Liver (tissue), 9 donors: ENCODE measurements around the gene ECEL1. TPM values are rescaled to one million over a fixed set of nuclear protein-coding genes. Genes with fewer than 3 reads are reported as not detected.
A peak's percentile ranks its signal among the peaks of the same experiment; 100 is the strongest.

Experiments used
- DNase-seq: peaks from one replicate; pipeline ENCODE4 v3.0.0-alpha.2; 2017; ENCODE audit warnings: low spot score
- H3K27ac ChIP-seq, 2 donors: one replicate each; pipeline ENCODE4 v1.7.0; 2013; ENCODE audit warnings: inconsistent platforms in 2 of 2, low read length in 2 of 2, control low read depth in 1 of 2, low read depth in 1 of 2, mild to moderate bottlenecking in 1 of 2
- H3K27me3 ChIP-seq, 4 donors: one replicate each; pipeline versions ENCODE4 v1.6.1 to v1.7.0; 2013; ENCODE audit warnings: low read length in 3 of 4, inconsistent platforms in 1 of 4, mild to moderate bottlenecking in 1 of 4, moderate library complexity in 1 of 4; ENCODE audit not compliant: control insufficient read depth in 4 of 4, insufficient read depth in 4 of 4
- H3K36me3 ChIP-seq, 4 donors: one replicate each; pipeline versions ENCODE4 v1.6.1 to v1.7.0; 2013; ENCODE audit warnings: low read length in 3 of 4, mild to moderate bottlenecking in 3 of 4, low read depth in 1 of 4, moderate library complexity in 1 of 4; ENCODE audit not compliant: control insufficient read depth in 4 of 4, insufficient read depth in 3 of 4
- H3K4me1 ChIP-seq, 4 donors: one replicate each; pipeline versions ENCODE4 v1.6.1 to v1.7.0; 2013; ENCODE audit warnings: low read length in 3 of 4, mild to moderate bottlenecking in 3 of 4, moderate library complexity in 1 of 4; ENCODE audit not compliant: control insufficient read depth in 4 of 4, insufficient read depth in 4 of 4
- H3K4me3 ChIP-seq, 3 donors: one replicate each; pipeline versions ENCODE4 v1.6.1 to v1.7.0; 2013; ENCODE audit warnings: low read length in 3 of 3, control low read depth in 1 of 3, low read depth in 1 of 3, mild to moderate bottlenecking in 1 of 3
- H3K9ac ChIP-seq, 2 donors: one replicate each; pipeline ENCODE4 v1.7.0; 2013; ENCODE audit warnings: low read length in 2 of 2, mild to moderate bottlenecking in 2 of 2, moderate library complexity in 2 of 2, control low read depth in 1 of 2, low read depth in 1 of 2
- H3K9me3 ChIP-seq, 4 donors: one replicate each; pipeline versions ENCODE4 v1.6.1 to v1.7.0; 2013; ENCODE audit warnings: low read length in 3 of 4; ENCODE audit not compliant: control insufficient read depth in 4 of 4
- EGR1 ChIP-seq, 2 donors: IDR thresholded peaks; 2 replicates each; pipeline ENCODE4 v1.6.1; 2016 to 2018; ENCODE audit warnings: antibody characterized with exemption in 2 of 2, low read depth in 2 of 2
- FOXA1 ChIP-seq: IDR thresholded peaks from 2 replicates; pipeline ENCODE4 v1.6.1; 2016; ENCODE audit warnings: antibody characterized with exemption
- FOXA2 ChIP-seq: IDR thresholded peaks from 2 replicates; pipeline ENCODE4 v1.6.1; 2016; ENCODE audit warnings: antibody characterized with exemption
- GABPA ChIP-seq, 2 donors: IDR thresholded peaks in 1 of 2; conservative IDR thresholded peaks in 1 of 2; 2 replicates each; pipeline ENCODE4 v1.6.1; 2016; ENCODE audit warnings: antibody characterized with exemption in 2 of 2, mild to moderate bottlenecking in 1 of 2, moderate library complexity in 1 of 2
- HNF4A ChIP-seq, 2 donors: conservative IDR thresholded peaks; 2 replicates each; pipeline ENCODE4 v1.6.1; 2016; ENCODE audit warnings: antibody characterized with exemption in 2 of 2, mild to moderate bottlenecking in 2 of 2
- HNF4G ChIP-seq: IDR thresholded peaks from 2 replicates; pipeline ENCODE4 v1.6.1; 2016; ENCODE audit warnings: antibody characterized with exemption
- JUND ChIP-seq, 2 donors: IDR thresholded peaks; 2 replicates each; pipeline ENCODE4 v1.6.1; 2016; ENCODE audit warnings: antibody characterized with exemption in 2 of 2
- NR2F2 ChIP-seq: IDR thresholded peaks from 2 replicates; pipeline ENCODE4 v1.6.1; 2016; ENCODE audit warnings: antibody characterized with exemption
- RAD21 ChIP-seq, 2 donors: IDR thresholded peaks; 2 replicates each; pipeline ENCODE4 v1.6.1; 2016; ENCODE audit warnings: antibody characterized with exemption in 2 of 2, mild to moderate bottlenecking in 2 of 2
- RXRA ChIP-seq, 2 donors: IDR thresholded peaks; 2 replicates each; pipeline ENCODE4 v1.6.1; 2017 to 2018; ENCODE audit warnings: antibody characterized with exemption in 2 of 2, mild to moderate bottlenecking in 1 of 2
- SP1 ChIP-seq: IDR thresholded peaks from 2 replicates; pipeline ENCODE4 v1.6.1; 2018; ENCODE audit warnings: antibody characterized with exemption, mild to moderate bottlenecking
- TAF1 ChIP-seq: conservative IDR thresholded peaks from 2 replicates; pipeline ENCODE4 v1.6.1; 2016; ENCODE audit warnings: antibody characterized with exemption, mild to moderate bottlenecking
- YY1 ChIP-seq: IDR thresholded peaks from 2 replicates; pipeline ENCODE4 v1.6.1; 2016; ENCODE audit warnings: antibody characterized with exemption, mild to moderate bottlenecking
- WGBS: extraction: QIAGEN DNeasy Blood & Tissue Kit; methylation state at CpG from one replicate; pipeline ENCODE4 v1.1.7; 2013; 5-methylcytosine and 5-hydroxymethylcytosine counted together
- polyA plus RNA-seq, 2 donors: library from polyadenylated mRNA; stranded (reverse) in 1 of 2; unstranded in 1 of 2; fragments of 200-250 nt in 1 of 2; fragments of >200 nt in 1 of 2; fragmentation: Nextera tagmentation in 1 of 2; extraction: Ambion mirVana in 1 of 2; gene quantifications; one replicate each; pipeline versions ENCODE4 v1.2.1 to v1.2.3, GENCODE V29; 2013 to 2015
- total RNA-seq, 2 donors: library from RNA; depleted of rRNA; stranded (reverse); fragments of >200 nt; gene quantifications; one replicate each; pipeline ENCODE4 v1.2.3, GENCODE V29; 2014
- TF ChIP-seq, protein P1 (sequence below): fragments of 150-350 bp; IDR thresholded peaks from 2 replicates; pipeline ENCODE4 v1.5.1; 2017; ENCODE audit warnings: improper control_type of control experiment, low read depth, low read length; ENCODE audit not compliant: missing input control
- TF ChIP-seq, protein P2 (sequence below): IDR thresholded peaks from 2 replicates; pipeline ENCODE4 v1.6.1; 2016; ENCODE audit warnings: antibody characterized with exemption
- TF ChIP-seq, protein P3 (sequence below): IDR thresholded peaks from 2 replicates; pipeline ENCODE4 v1.6.1; 2016; ENCODE audit warnings: antibody characterized with exemption
- TF ChIP-seq, protein P4 (sequence below): IDR thresholded peaks from 2 replicates; pipeline ENCODE4 v1.6.1; 2016; ENCODE audit warnings: antibody characterized with exemption, mild to moderate bottlenecking
- TF ChIP-seq, protein P5 (sequence below): IDR thresholded peaks from 2 replicates; pipeline ENCODE4 v1.6.1; 2016; ENCODE audit warnings: antibody characterized with exemption
- donor health status: healthy.
- donor health status: healthy.
- donor health status: healthy.
- donor health status: healthy.
- donor health status: healthy.

ECEL1 gene
- total and polyA plus RNA-seq, 4 donors: 0.67 to 1.8 TPM; not detected in 2

DNA sequence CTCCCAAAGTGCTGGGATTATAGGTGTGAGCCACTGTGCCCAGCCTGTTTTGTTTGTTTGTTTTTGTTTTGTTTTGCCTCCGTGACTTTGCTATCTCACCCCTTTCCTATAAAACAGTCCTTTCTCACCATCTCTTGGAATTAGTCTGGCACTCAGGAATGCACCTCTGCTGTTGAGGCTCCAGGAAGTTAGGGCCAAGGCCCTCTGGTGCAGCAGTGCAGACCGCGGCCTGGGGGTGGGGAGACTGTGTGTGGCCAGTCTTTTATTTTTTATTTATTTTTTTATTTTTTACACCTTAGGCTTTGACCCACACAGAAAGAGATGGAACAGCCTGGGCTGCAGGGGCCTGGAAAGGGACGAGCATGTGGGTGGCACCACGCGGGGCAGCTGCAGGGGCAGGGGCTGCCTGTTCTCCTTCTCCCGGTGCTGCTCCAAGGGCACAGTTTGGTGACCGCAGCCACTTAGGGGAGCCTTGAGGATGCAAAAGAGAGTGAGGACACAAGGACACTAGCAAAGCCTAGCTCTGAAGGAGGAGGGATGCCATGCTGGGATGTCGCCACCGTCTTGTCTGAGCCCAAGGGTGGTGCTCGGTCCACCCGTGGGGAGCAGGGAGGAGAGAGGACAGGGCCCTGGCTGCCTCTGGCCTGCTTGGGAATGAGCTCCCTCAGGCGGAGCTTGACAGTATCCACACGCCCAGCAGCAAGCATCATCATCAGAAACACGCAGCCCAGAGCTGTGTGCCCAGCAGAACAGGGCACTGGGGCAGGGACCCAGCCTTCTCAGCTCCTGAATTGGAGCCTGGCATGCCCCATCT is 51.0 kb downstream of the ECEL1 start:
- DNase-seq: peak; percentile 20
- 89% methylated on average over 15 of the region's 15 CpGs for WGBS
- no peak for TF ChIP-seq EGR1 (IDR thresholded peaks at IDR 0.05; ENCODE audit: low read depth in 2 of 2)
- Histone ChIP-seq H3K9me3 (no peaks in the 10 kb centered on the region), H3K27me3 (peaks cover 0 to 2% (median 0%) of the 10 kb centered on the region in 4 donors), H3K9ac (no peak overlapping the region), H3K36me3 (no peaks in the 10 kb centered on the region), H3K27ac (no peak overlapping the region), H3K4me3 (no peak overlapping the region), H3K4me1 (no peaks in the 10 kb centered on the region)

DNA sequence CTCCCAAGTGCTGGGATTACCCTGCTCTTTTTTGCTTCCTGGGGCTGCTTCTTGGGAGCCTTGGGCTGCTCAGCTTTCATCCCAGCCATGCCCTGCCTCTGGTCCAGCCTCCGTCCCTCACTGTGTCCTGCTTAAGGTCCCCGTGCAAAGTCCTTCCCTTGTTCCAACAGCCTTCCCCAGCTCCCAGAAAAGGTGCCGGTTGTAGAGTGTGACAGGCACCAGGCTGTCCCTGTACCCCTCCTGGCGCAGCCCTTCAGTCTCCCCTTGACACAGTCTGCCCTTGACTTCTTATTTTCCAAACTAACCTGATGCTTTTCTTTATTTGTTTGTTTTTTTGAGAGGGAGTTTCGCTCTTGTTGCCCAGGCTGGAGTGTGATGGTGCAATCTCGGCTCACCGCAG is 51.8 kb downstream of the ECEL1 start:
- DNase-seq: peak; percentile 10
- 86% methylated on average over 7 of the region's 7 CpGs for WGBS

More for the DNA sequence above, 51.8 kb downstream of the ECEL1 start:
- peaks cover 0 to 2% (median 0%) of the 10 kb centered on the region in 4 donors for H3K27me3 ChIP-seq
- H3K9me3 ChIP-seq: no peaks in the 10 kb centered on the region
- no peak overlapping the region for H3K27ac ChIP-seq
- H3K4me1 ChIP-seq: no peaks in the 10 kb centered on the region
- no peak overlapping the region for H3K4me3 ChIP-seq
- H3K9ac ChIP-seq: no peak overlapping the region
- TF ChIP-seq GABPA (IDR thresholded peaks at IDR 0.05 in 1 of 2, conservative IDR thresholded peaks at IDR 0.05 in 1 of 2): no peak
- TF ChIP-seq TAF1: no peak
- TF ChIP-seq, protein P1, sequence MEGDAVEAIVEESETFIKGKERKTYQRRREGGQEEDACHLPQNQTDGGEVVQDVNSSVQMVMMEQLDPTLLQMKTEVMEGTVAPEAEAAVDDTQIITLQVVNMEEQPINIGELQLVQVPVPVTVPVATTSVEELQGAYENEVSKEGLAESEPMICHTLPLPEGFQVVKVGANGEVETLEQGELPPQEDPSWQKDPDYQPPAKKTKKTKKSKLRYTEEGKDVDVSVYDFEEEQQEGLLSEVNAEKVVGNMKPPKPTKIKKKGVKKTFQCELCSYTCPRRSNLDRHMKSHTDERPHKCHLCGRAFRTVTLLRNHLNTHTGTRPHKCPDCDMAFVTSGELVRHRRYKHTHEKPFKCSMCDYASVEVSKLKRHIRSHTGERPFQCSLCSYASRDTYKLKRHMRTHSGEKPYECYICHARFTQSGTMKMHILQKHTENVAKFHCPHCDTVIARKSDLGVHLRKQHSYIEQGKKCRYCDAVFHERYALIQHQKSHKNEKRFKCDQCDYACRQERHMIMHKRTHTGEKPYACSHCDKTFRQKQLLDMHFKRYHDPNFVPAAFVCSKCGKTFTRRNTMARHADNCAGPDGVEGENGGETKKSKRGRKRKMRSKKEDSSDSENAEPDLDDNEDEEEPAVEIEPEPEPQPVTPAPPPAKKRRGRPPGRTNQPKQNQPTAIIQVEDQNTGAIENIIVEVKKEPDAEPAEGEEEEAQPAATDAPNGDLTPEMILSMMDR: no peak
- TF ChIP-seq RXRA (IDR thresholded peaks at IDR 0.05): no peak
- TF ChIP-seq NR2F2: no peak
- no peak for TF ChIP-seq YY1
- TF ChIP-seq, protein P2, sequence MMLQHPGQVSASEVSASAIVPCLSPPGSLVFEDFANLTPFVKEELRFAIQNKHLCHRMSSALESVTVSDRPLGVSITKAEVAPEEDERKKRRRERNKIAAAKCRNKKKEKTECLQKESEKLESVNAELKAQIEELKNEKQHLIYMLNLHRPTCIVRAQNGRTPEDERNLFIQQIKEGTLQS: no peak
- TF ChIP-seq FOXA2: no peak
- TF ChIP-seq FOXA1: no peak
- TF ChIP-seq, protein P3, sequence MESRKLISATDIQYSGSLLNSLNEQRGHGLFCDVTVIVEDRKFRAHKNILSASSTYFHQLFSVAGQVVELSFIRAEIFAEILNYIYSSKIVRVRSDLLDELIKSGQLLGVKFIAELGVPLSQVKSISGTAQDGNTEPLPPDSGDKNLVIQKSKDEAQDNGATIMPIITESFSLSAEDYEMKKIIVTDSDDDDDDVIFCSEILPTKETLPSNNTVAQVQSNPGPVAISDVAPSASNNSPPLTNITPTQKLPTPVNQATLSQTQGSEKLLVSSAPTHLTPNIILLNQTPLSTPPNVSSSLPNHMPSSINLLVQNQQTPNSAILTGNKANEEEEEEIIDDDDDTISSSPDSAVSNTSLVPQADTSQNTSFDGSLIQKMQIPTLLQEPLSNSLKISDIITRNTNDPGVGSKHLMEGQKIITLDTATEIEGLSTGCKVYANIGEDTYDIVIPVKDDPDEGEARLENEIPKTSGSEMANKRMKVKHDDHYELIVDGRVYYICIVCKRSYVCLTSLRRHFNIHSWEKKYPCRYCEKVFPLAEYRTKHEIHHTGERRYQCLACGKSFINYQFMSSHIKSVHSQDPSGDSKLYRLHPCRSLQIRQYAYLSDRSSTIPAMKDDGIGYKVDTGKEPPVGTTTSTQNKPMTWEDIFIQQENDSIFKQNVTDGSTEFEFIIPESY: no peak
- TF ChIP-seq, protein P4, sequence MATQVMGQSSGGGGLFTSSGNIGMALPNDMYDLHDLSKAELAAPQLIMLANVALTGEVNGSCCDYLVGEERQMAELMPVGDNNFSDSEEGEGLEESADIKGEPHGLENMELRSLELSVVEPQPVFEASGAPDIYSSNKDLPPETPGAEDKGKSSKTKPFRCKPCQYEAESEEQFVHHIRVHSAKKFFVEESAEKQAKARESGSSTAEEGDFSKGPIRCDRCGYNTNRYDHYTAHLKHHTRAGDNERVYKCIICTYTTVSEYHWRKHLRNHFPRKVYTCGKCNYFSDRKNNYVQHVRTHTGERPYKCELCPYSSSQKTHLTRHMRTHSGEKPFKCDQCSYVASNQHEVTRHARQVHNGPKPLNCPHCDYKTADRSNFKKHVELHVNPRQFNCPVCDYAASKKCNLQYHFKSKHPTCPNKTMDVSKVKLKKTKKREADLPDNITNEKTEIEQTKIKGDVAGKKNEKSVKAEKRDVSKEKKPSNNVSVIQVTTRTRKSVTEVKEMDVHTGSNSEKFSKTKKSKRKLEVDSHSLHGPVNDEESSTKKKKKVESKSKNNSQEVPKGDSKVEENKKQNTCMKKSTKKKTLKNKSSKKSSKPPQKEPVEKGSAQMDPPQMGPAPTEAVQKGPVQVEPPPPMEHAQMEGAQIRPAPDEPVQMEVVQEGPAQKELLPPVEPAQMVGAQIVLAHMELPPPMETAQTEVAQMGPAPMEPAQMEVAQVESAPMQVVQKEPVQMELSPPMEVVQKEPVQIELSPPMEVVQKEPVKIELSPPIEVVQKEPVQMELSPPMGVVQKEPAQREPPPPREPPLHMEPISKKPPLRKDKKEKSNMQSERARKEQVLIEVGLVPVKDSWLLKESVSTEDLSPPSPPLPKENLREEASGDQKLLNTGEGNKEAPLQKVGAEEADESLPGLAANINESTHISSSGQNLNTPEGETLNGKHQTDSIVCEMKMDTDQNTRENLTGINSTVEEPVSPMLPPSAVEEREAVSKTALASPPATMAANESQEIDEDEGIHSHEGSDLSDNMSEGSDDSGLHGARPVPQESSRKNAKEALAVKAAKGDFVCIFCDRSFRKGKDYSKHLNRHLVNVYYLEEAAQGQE: no peak
- TF ChIP-seq HNF4G: no peak
- no peak for TF ChIP-seq RAD21 (IDR thresholded peaks at IDR 0.05)
- no peak for TF ChIP-seq HNF4A (conservative IDR thresholded peaks at IDR 0.05)
- TF ChIP-seq, protein P5, sequence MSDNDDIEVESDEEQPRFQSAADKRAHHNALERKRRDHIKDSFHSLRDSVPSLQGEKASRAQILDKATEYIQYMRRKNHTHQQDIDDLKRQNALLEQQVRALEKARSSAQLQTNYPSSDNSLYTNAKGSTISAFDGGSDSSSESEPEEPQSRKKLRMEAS: no peak
- TF ChIP-seq EGR1 (IDR thresholded peaks at IDR 0.05; ENCODE audit: low read depth in 2 of 2): no peak
- TF ChIP-seq JUND (IDR thresholded peaks at IDR 0.05): no peak
- TF ChIP-seq SP1: no peak
- no peaks in the 10 kb centered on the region for H3K36me3 ChIP-seq
